GM21786 (cell line): Measurements from ENCODE around the gene KCNB1.

Experiments used
- ATAC-seq: cut with Tn5 transposase; IDR thresholded peaks from one replicate; pipeline ENCODE4 v1.9.1; 2021; ENCODE audit not compliant: unreplicated experiment

KCNB1 gene

GRCh38 chr20:49393803-49394202, 88.7 kb downstream of the KCNB1 start:
- no peak for ATAC-seq

- ATAC-seq = no peak
Measured at GRCh38 chr20:49392745-49393144, 89.7 kb downstream of the KCNB1 start.

GRCh38 chr20:49391404-49392245, 90.8 kb downstream of the KCNB1 start:
- ATAC-seq = no peak

GRCh38 chr20:49389854-49390253, 92.6 kb downstream of the KCNB1 start:
- ATAC-seq = no peak

DNA sequence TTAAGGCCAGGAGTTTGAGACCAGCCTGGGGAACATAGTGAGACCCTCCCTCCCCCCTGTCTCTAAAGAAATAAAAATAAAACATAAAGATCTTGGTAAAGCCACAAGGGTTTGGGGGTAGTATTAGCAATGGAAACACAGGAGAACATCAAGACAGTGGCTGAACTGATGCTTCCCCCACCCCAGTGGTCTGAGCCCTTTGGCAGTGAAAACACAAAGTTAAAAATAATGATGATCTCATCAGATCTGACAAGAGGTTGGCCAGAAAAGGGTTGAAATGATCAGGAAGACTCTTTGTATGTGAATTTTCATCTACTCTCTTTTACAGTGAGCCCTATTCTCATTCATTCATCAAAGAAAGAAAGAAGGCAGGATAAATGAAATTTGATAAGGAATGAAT, 93.7 kb downstream of the KCNB1 start:
- ATAC-seq = no peak

DNA sequence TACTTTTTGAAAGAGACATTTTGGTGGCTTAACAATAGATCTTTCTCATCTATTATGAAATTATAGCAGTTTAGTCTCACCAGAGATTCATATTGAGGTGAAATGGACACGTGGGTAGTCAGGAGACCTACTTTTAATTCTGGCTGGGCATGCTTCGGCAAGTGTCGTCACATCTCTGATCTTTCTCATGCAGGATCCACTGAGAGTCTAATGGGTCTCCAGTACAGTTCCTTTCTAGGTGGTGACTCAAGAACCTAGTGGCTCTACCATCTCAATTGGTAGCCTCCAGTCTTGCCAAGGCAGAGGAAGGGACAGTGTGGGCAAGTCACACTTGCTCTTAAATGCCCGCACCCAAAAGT, 94.9 kb downstream of the KCNB1 start:
- ATAC-seq = no peak

- no peak for ATAC-seq
Measured at GRCh38 chr20:49386848-49387580, 95.5 kb downstream of the KCNB1 start.

- no peak for ATAC-seq
Measured at GRCh38 chr20:49385465-49385864, 97.0 kb downstream of the KCNB1 start.

DNA sequence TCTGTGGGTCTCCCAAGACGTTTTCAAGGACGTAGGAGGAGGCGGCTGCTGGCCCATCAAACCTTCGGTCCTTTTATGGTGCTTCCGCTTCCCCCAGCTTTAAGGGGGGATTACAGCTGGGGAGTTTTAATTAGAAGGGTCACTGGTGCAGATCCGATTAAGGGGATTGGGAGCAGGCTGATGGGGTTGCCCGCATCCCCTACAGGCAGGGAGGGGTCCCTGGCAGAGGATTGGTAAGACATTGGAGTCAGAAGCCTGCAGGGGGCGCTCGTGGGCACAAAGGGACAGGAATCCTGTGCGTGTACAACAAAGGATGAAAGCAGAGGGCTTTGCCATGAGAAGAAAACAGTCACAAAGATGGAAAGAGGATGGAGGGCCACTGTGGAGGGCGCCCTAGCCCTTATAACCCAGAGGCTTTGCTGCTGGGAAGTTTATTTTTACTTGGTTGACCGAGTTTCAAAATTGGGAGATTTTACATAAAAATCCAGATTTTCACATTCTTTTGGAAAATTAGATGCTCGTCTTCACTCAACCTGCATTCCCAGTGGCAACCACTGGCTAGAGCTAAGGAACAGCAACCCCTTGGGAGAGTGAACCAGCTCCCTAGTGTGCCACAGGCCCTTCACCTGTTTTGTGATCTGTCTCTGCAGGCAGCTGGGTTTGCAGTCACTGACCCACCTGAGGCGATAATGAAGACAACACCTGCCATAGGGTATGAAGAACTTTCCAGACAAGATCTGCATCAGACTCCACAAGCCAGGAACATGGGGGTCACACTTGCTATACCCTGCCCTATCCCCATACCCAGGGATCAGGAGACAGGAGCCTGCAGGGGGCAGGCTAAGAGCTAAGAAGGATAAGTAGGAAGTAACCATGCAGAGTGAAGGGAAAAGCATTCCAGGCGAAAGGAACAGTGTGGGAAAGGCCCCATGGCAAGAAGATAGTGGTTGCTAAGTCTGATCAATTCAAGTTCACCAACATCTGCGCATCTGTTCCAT, 97.7 kb downstream of the KCNB1 start:
- ATAC-seq = no peak

- ATAC-seq = no peak
Measured at GRCh38 chr20:49381558-49382493, 100.6 kb downstream of the KCNB1 start.

DNA sequence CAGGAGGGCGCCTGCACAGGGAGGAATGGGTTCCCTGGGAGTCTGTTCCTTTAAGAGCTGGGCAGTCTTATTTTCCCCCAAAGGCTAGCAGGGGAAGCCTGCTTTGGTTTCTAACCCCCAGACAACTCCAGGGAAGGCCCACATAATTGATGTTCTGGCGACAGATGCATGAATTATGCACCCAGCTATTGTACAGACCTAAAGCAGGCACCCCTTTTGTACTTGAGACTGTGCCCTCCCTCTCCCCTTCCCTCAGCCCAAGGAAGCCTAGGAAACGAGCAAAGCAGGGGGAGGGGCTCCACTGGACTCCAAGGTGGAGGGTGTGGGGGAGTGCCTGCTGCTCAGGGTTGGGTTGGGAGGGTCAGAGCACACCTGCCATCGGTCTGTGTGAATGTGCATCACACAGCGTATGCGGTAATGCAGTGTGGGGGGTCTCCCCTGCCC, 102.1 kb downstream of the KCNB1 start:
- ATAC-seq = no peak

DNA sequence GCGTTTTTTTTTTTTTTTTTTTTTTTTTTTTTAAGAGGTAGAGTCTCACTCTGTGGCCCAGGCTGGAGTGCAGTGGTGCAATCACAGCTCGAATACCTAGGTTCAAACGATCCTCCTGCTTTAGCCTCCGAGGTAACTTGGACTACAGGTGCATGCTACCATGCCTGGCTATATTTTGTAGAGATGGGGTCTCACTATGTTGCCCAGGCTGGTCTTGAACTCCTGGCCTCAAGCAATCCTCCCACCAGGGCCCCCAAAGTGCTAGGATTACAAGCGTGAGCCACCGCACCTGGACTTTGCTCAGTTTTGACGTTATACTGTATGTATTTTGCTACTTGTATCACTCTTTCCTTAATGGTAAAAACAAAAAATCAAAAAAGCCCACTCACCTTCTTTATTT, 103.1 kb downstream of the KCNB1 start:
- ATAC-seq = no peak

GRCh38 chr20:49377326-49377725, 105.1 kb downstream of the KCNB1 start:
- no peak for ATAC-seq

GRCh38 chr20:49375170-49375569, 107.3 kb downstream of the KCNB1 start:
- ATAC-seq = no peak

DNA sequence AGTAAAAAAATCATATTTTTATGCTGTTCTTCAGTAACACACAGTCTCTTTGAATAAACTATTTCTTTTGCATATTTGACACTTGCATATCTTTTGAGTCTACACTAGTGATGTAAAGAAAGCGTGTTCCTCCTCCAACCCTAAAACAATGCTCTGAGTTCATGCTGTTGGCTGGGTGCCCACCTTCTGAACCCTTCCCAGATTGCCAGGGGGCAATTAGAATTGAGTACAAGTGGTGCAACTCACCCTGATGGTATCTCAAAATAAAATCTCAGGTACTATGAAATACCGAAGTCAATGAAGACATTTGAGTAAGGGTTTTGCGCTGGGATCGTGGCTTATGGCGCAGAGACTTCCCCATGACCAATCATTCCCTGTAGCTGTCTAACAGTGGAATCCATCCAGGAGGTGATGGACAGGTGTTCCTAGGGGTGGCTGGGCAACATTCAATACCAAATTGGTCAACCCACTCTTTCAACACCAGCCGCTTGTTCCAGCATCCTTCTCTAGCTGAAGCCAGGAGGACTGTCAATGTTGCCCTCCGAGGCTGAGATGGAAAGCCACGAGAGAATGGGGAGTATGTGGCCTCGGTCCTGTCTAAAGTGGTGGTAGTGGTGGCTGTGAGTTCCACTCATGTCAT, 110.3 kb downstream of the KCNB1 start:
- ATAC-seq = no peak

DNA sequence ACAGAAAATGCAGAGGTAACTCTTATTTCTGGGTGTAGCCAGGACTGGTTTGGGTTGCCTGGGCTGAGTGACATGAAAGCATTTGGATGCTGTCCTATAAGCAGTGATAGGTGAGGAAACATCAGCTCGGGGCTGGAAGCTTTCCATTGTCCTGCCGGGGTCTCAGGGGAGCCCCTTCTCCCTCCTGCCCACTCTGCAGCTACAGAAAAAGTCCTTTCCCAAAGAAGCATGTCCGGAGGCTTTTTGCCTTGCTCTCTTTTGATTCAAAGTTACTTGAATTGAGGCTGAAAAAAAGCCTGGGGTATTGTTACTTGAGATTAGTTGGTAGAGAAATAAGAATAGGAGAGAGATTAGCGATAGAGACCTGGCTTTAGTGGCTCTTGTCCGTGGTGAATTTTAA, 113.9 kb downstream of the KCNB1 start:
- ATAC-seq = no peak

DNA sequence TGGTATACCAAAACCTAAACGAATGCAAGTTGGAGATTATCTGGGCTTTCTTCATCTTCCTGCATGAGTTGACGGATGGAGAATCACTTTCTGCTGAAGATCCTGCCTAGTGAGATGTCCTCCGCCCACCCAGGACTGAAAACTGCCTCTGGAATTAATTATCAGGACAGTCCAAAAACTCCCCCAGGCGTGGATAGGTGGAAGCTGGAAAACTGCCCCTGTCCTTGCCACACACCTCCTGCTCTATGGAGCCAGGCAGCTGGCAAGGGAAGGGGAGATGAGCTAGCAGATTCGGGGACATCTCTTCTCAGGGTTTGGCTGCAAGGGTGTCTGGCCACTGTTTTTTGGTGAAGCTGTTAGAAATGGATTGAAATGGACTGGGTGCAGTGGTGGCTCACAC, 115.4 kb downstream of the KCNB1 start:
- ATAC-seq = no peak

GRCh38 chr20:49366687-49367086, 115.8 kb downstream of the KCNB1 start:
- no peak for ATAC-seq

GRCh38 chr20:49361862-49362660, 120.4 kb downstream of the KCNB1 start:
- no peak for ATAC-seq
